HCT116 (cell line): ENCODE data around the gene RGS4. TPM values are rescaled to one million over a fixed set of nuclear protein-coding genes. Genes with fewer than 3 reads are reported as not detected.

Source experiments
- ATAC-seq: fragments of 200-7000 bp; cut with Tn5 transposase; 2 replicates; pipeline ENCODE4 v1.9.1; 2020; ENCODE audit warnings: mild to moderate bottlenecking, moderate library complexity
- BruUV-seq: library from RNA; stranded (reverse); fragments of 400-500 nt; replicated peaks from 2 replicates; lab custom pipeline; 2021; lab: Mats Ljungman, UMichigan
- CTCF ChIA-PET: fragments of 300-600 bp; sonication (Branson Sonifier 250); formaldehyde crosslinking; loops from one replicate; lab custom pipeline; 2021; ENCODE audit warnings: antibody characterized with exemption; lab: Charles Lee
- POLR2A ChIA-PET: fragments of 300-600, 350-600 bp; sonication (Branson Sonifier 250); formaldehyde crosslinking; loops from one replicate; lab custom pipeline; 2021; ENCODE audit warnings: antibody characterized with exemption; lab: Charles Lee
- RAD21 ChIA-PET, 2 experiments: fragments of 300-600 bp; sonication (Branson Sonifier 250); formaldehyde crosslinking; loops; one replicate each; lab custom pipeline; 2023; ENCODE audit warnings: low total read pairs in 2 of 2; ENCODE audit not compliant: uncharacterized antibody in 2 of 2, unreplicated experiment in 2 of 2, low non-redundant PET in 1 of 2; lab: Charles Lee
- DNase-seq: peaks from one replicate; pipeline ENCODE4 v3.0.0-alpha.2; 2010; ENCODE audit warnings: low read depth, low spot score
- H2AFZ ChIP-seq: fragments of 200-600 bp; shearing (Covaris generic), sonication (generic); 2 replicates; pipeline ENCODE4 v1.6.1; 2017; ENCODE audit warnings: low read depth, mixed run types, mixed read lengths, antibody characterized with exemption, low read length; ENCODE audit not compliant: poor library complexity, severe bottlenecking
- H3K27ac ChIP-seq: 2 replicates; pipeline ENCODE4 v1.5.1; 2012; ENCODE audit warnings: low read depth, low read length
- H3K27me3 ChIP-seq: fragments of 200-600 bp; sonication (generic); 2 replicates; pipeline ENCODE4 v1.6.1; 2016; ENCODE audit warnings: mixed run types, low read length, mixed read lengths; ENCODE audit not compliant: insufficient read depth
- H3K36me3 ChIP-seq, 2 experiments: fragments of 200-500 bp in 1 of 2; fragments of 200-600 bp in 1 of 2; sonication (Bioruptor generic) in 1 of 2; sonication (generic) in 1 of 2; 2 replicates each; pipeline versions ENCODE4 v1.5.1 to v1.6.1; 2014 to 2016; ENCODE audit warnings: low read length in 2 of 2, inconsistent platforms in 1 of 2, mixed read lengths in 1 of 2, mixed run types in 1 of 2; ENCODE audit not compliant: insufficient read depth in 2 of 2, control insufficient read depth in 1 of 2
- H3K4me1 ChIP-seq, 2 experiments: fragments of 200-600 bp in 1 of 2; sonication (generic) in 1 of 2; 2 replicates each; pipeline versions ENCODE4 v1.5.1 to v1.6.1; 2012 to 2017; ENCODE audit warnings: low read length in 2 of 2, inconsistent platforms in 1 of 2, mild to moderate bottlenecking in 1 of 2, mixed read lengths in 1 of 2, mixed run types in 1 of 2, moderate library complexity in 1 of 2; ENCODE audit not compliant: insufficient read depth in 2 of 2, control insufficient read depth in 1 of 2
- H3K4me2 ChIP-seq: fragments of 200-600 bp; sonication (generic); 2 replicates; pipeline ENCODE4 v1.6.1; 2017; ENCODE audit warnings: mixed run types, low read length, mixed read lengths
- H3K4me3 ChIP-seq, 2 experiments: fragments of 200-600 bp in 1 of 2; sonication (generic) in 1 of 2; replicated peaks in 1 of 2; 2 replicates each; pipeline ENCODE4 v1.5.1; 2011 to 2016; ENCODE audit warnings: low read length in 2 of 2, control low read depth in 1 of 2, low read depth in 1 of 2, mild to moderate bottlenecking in 1 of 2, mixed read lengths in 1 of 2, mixed run types in 1 of 2
- H3K79me2 ChIP-seq: fragments of 200-600 bp; sonication (generic); 2 replicates; pipeline ENCODE4 v1.6.1; 2017; ENCODE audit warnings: mild to moderate bottlenecking, mixed run types, low read length, moderate library complexity, mixed read lengths; ENCODE audit not compliant: insufficient read depth
- H3K9ac ChIP-seq: fragments of 200-600 bp; sonication (generic); 2 replicates; pipeline ENCODE4 v1.6.1; 2016; ENCODE audit warnings: low read length, mixed read lengths
- H3K9me2 ChIP-seq: fragments of 200-600 bp; sonication (generic), shearing (Covaris generic); 2 replicates; pipeline ENCODE4 v1.6.1; 2017; ENCODE audit warnings: mixed run types, mild to moderate bottlenecking, moderate library complexity; ENCODE audit not compliant: insufficient read depth
- H3K9me3 ChIP-seq, 2 experiments: fragments of 200-500 bp in 1 of 2; fragments of 200-600 bp in 1 of 2; sonication (Bioruptor generic) in 1 of 2; sonication (generic) in 1 of 2; 2 replicates each; pipeline ENCODE4 v1.6.1; 2014 to 2017; ENCODE audit warnings: low read length in 2 of 2, mixed read lengths in 2 of 2, inconsistent platforms in 1 of 2, low read depth in 1 of 2, mild to moderate bottlenecking in 1 of 2, mixed run types in 1 of 2, moderate library complexity in 1 of 2; ENCODE audit not compliant: control insufficient read depth in 1 of 2, insufficient read depth in 1 of 2
- H4K20me1 ChIP-seq: fragments of 200-600 bp; sonication (generic), shearing (Covaris generic); 2 replicates; pipeline ENCODE4 v1.6.1; 2017; ENCODE audit warnings: mixed run types, mild to moderate bottlenecking, moderate library complexity; ENCODE audit not compliant: insufficient read depth
- EGR1 ChIP-seq: IDR thresholded peaks from 2 replicates; pipeline ENCODE4 v1.6.1; 2012; ENCODE audit warnings: low read depth
- ELF1 ChIP-seq: IDR thresholded peaks from 2 replicates; pipeline ENCODE4 v1.6.1; 2012; ENCODE audit warnings: low read depth, borderline replicate concordance
- EZH2 ChIP-seq: fragments of 200-600 bp; sonication (generic); IDR thresholded peaks from 2 replicates; pipeline ENCODE4 v1.6.1; 2017; ENCODE audit warnings: antibody characterized with exemption, mixed run types
- EZH2phosphoT487 ChIP-seq: fragments of 200-600 bp; IDR thresholded peaks from 2 replicates; pipeline ENCODE4 v1.6.1; 2018; ENCODE audit warnings: antibody characterized with exemption, borderline replicate concordance
- FOSL1 ChIP-seq: IDR thresholded peaks from 2 replicates; pipeline ENCODE4 v1.6.1; 2012; ENCODE audit warnings: low read depth
- JUND ChIP-seq: IDR thresholded peaks from 2 replicates; pipeline ENCODE4 v1.6.1; 2012
- POLR2A ChIP-seq: IDR thresholded peaks from 2 replicates; pipeline ENCODE4 v1.7.0; 2011; ENCODE audit warnings: borderline replicate concordance; ENCODE audit not compliant: insufficient read depth, insufficient read length; ENCODE audit errors: extremely low read depth
- RAD21 ChIP-seq: IDR thresholded peaks from 2 replicates; pipeline ENCODE4 v1.6.1; 2012; ENCODE audit warnings: low read depth, mild to moderate bottlenecking
- SIN3A ChIP-seq: IDR thresholded peaks from 2 replicates; pipeline ENCODE4 v1.6.1; 2012; ENCODE audit warnings: low read depth
- TCF7L2 ChIP-seq: IDR thresholded peaks from 2 replicates; pipeline ENCODE4 v1.7.0; 2011; ENCODE audit warnings: borderline replicate concordance, inconsistent platforms; ENCODE audit not compliant: insufficient read depth, insufficient read length; ENCODE audit errors: extremely low read depth
- YY1 ChIP-seq: IDR thresholded peaks from 2 replicates; pipeline ENCODE4 v1.6.1; 2011; ENCODE audit warnings: low read length, low read depth, moderate library complexity, mild to moderate bottlenecking; ENCODE audit not compliant: insufficient replicate concordance; ENCODE audit errors: extremely low read depth
- ZNF274 ChIP-seq: fragments of 200-500 bp; sonication (Bioruptor generic); IDR thresholded peaks from 2 replicates; pipeline ENCODE4 v1.6.1; 2014; ENCODE audit warnings: mild to moderate bottlenecking, low read depth, low read length, inconsistent platforms
- intact Hi-C: fragments of 100-400 bp; cut with micrococcal nuclease; formaldehyde crosslinking; loops from 2 replicates; pipeline ENCODE4 v1.10.0; 2022
- total RNA-seq: library from RNA; stranded (reverse); gene quantifications from one replicate; pipeline ENCODE4 v1.2.1, GENCODE V29; 2021; ENCODE audit not compliant: unreplicated experiment
- TF ChIP-seq, protein P1 (sequence below): IDR thresholded peaks from 2 replicates; pipeline ENCODE4 v1.6.1; 2012
- TF ChIP-seq, protein P2 (sequence below): IDR thresholded peaks from 2 replicates; pipeline ENCODE4 v1.6.1; 2012
- TF ChIP-seq, protein P3 (sequence below): IDR thresholded peaks from 2 replicates; pipeline ENCODE4 v1.6.1; 2012; ENCODE audit warnings: low read depth
- TF ChIP-seq, protein P4 (sequence below), 3 experiments: fragments of 200-600 bp in 1 of 3; sonication (generic) in 1 of 3; IDR thresholded peaks in 2 of 3; conservative IDR thresholded peaks in 1 of 3; 2 replicates each; pipeline ENCODE4 v1.5.1; 2012 to 2017; ENCODE audit warnings: low read depth in 2 of 3, low read length in 2 of 3, antibody characterized with exemption in 1 of 3, borderline replicate concordance in 1 of 3, control low read depth in 1 of 3, mild to moderate bottlenecking in 1 of 3, mixed read lengths in 1 of 3, mixed run types in 1 of 3, moderate library complexity in 1 of 3; ENCODE audit not compliant: insufficient read depth in 1 of 3

RGS4 gene
- total RNA-seq, 1 experiment from 2014 or later = not detected

DNA sequence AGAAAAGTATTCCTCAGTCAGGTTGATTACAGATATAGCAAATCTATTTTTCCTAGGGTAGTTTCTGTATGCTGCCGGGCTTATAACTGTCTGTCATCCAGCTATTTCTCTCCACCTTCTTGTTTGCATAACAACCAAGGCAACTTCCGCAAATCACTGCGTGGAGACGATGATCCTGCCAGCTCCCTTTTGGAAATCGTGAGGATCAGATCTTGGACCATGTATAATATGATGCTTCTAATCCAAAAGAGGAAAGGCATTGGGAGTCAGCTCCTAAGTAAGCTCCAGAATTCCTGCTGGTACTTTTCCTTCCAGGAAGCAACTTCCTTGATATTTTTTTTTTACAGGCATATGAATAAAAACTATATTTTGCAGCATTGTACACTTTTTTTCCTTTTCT is 445 bp upstream of the RGS4 start:
- H3K9me3 ChIP-seq = no peaks in the 10 kb centered on the region
- peaks cover 30% of the 10 kb centered on the region for H3K27me3 ChIP-seq
- H3K79me2 ChIP-seq = no peaks in the 10 kb centered on the region
- H2AFZ ChIP-seq = no peak overlapping the region
- TF ChIP-seq, protein P1, sequence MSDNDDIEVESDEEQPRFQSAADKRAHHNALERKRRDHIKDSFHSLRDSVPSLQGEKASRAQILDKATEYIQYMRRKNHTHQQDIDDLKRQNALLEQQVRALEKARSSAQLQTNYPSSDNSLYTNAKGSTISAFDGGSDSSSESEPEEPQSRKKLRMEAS = no peak
- no peak for TF ChIP-seq SIN3A
- TF ChIP-seq, protein P2, sequence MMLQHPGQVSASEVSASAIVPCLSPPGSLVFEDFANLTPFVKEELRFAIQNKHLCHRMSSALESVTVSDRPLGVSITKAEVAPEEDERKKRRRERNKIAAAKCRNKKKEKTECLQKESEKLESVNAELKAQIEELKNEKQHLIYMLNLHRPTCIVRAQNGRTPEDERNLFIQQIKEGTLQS = no peak
- no peak for TF ChIP-seq POLR2A
- TF ChIP-seq EZH2phosphoT487 = no peak
- TF ChIP-seq EZH2 = no peak
- no peak for TF ChIP-seq ELF1
- TF ChIP-seq ZNF274 = no peak
- TF ChIP-seq EGR1 = no peak
- TF ChIP-seq FOSL1 = no peak
- TF ChIP-seq YY1 = no peak
- TF ChIP-seq, protein P3, sequence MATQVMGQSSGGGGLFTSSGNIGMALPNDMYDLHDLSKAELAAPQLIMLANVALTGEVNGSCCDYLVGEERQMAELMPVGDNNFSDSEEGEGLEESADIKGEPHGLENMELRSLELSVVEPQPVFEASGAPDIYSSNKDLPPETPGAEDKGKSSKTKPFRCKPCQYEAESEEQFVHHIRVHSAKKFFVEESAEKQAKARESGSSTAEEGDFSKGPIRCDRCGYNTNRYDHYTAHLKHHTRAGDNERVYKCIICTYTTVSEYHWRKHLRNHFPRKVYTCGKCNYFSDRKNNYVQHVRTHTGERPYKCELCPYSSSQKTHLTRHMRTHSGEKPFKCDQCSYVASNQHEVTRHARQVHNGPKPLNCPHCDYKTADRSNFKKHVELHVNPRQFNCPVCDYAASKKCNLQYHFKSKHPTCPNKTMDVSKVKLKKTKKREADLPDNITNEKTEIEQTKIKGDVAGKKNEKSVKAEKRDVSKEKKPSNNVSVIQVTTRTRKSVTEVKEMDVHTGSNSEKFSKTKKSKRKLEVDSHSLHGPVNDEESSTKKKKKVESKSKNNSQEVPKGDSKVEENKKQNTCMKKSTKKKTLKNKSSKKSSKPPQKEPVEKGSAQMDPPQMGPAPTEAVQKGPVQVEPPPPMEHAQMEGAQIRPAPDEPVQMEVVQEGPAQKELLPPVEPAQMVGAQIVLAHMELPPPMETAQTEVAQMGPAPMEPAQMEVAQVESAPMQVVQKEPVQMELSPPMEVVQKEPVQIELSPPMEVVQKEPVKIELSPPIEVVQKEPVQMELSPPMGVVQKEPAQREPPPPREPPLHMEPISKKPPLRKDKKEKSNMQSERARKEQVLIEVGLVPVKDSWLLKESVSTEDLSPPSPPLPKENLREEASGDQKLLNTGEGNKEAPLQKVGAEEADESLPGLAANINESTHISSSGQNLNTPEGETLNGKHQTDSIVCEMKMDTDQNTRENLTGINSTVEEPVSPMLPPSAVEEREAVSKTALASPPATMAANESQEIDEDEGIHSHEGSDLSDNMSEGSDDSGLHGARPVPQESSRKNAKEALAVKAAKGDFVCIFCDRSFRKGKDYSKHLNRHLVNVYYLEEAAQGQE = no peak
- TF ChIP-seq, protein P4, sequence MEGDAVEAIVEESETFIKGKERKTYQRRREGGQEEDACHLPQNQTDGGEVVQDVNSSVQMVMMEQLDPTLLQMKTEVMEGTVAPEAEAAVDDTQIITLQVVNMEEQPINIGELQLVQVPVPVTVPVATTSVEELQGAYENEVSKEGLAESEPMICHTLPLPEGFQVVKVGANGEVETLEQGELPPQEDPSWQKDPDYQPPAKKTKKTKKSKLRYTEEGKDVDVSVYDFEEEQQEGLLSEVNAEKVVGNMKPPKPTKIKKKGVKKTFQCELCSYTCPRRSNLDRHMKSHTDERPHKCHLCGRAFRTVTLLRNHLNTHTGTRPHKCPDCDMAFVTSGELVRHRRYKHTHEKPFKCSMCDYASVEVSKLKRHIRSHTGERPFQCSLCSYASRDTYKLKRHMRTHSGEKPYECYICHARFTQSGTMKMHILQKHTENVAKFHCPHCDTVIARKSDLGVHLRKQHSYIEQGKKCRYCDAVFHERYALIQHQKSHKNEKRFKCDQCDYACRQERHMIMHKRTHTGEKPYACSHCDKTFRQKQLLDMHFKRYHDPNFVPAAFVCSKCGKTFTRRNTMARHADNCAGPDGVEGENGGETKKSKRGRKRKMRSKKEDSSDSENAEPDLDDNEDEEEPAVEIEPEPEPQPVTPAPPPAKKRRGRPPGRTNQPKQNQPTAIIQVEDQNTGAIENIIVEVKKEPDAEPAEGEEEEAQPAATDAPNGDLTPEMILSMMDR (IDR thresholded peaks at IDR 0.05 in 2 of 3, conservative IDR thresholded peaks at IDR 0.05 in 1 of 3; ENCODE audit: borderline replicate concordance in 1 of 3, insufficient read depth in 1 of 3, low read depth in 2 of 3, low read length in 2 of 3) = no peak
- TF ChIP-seq JUND = no peak
- no peak for TF ChIP-seq RAD21
- TF ChIP-seq TCF7L2 = no peak
- RAD21 ChIA-PET = interaction anchor here in 1 of 2 experiments (1.6 kb wide), 1 partner anchor 190 kb away, joined by 4 read pairs; no protein-coding TSS in a partner anchor
- H3K4me1 ChIP-seq = peaks cover 0 to 16% of the 10 kb centered on the region in 2 experiments; a peak in 3 of 4 replicates
- no peak for DNase-seq
- H3K4me2 ChIP-seq = peak overlapping the region; percentile 57
- no TSS peak for BruUV-seq
- no peaks in the 10 kb centered on the region for H4K20me1 ChIP-seq
- no peak overlapping the region for H3K4me3 ChIP-seq
- H3K9me2 ChIP-seq = no peaks in the 10 kb centered on the region
- no peak overlapping the region for H3K27ac ChIP-seq
- CTCF ChIA-PET = interaction anchor here (0.8 to 2.0 kb wide), 4 partner anchors 106 to 247 kb away, joined by 3 to 12 read pairs (median 4); no protein-coding TSS in a partner anchor
- no peak overlapping the region for H3K9ac ChIP-seq
- no peaks in the 10 kb centered on the region for H3K36me3 ChIP-seq
- POLR2A ChIA-PET = no interaction called here
- no peak for ATAC-seq
- intact Hi-C loops = loop anchor here (1.0 kb wide), 1 partner anchor 190 kb away; no protein-coding TSS in a partner anchor
